HG03103 (cell line): Measurements from ENCODE around the gene CDK8.

Experiments used
- ATAC-seq: cut with Tn5 transposase; IDR thresholded peaks from one replicate; pipeline ENCODE4 v1.9.1; 2021; ENCODE audit warnings: low read depth; ENCODE audit not compliant: unreplicated experiment

Gene CDK8

GRCh38 chr13:26253787-26254582 lies at the start of gene CDK8:
Gene CDK8 (plus strand): TSS chr13:26254129. CDS start chr13:26254642, 513 bp downstream.
- peak; percentile 69 for ATAC-seq

- no peak for ATAC-seq
Observed at GRCh38 chr13:26208287-26208686, 45.6 kb upstream of the CDK8 start.

- no peak for ATAC-seq
Observed at GRCh38 chr13:26213345-26213744, 40.6 kb upstream of the CDK8 start.

GRCh38 chr13:26213982-26214381 lies 39.9 kb upstream of the CDK8 start:
- no peak for ATAC-seq

- ATAC-seq, result no peak
Observed at GRCh38 chr13:26216042-26216441, 37.9 kb upstream of the CDK8 start.

- no peak for ATAC-seq
Observed at GRCh38 chr13:26219726-26220125, 34.2 kb upstream of the CDK8 start.

GRCh38 chr13:26220575-26220974 lies 33.4 kb upstream of the CDK8 start:
- no peak for ATAC-seq

GRCh38 chr13:26221399-26221720 lies 32.6 kb upstream of the CDK8 start:
- peak; percentile 20 for ATAC-seq

GRCh38 chr13:26221721-26222519 lies 32.0 kb upstream of the CDK8 start, which contains the start of gene RNF6:
Gene RNF6 (minus strand): TSS chr13:26222314. CDS start chr13:26219649, 2,665 bp downstream.
- ATAC-seq, result peak; percentile 93

- peak; percentile 38 for ATAC-seq
Observed at GRCh38 chr13:26222520-26223046, 31.3 kb upstream of the CDK8 start.

- ATAC-seq, result no peak
Observed at GRCh38 chr13:26225896-26226617, 27.9 kb upstream of the CDK8 start.

GRCh38 chr13:26227166-26227971 lies 26.6 kb upstream of the CDK8 start:
- no peak for ATAC-seq

- ATAC-seq, result no peak
Observed at GRCh38 chr13:26228096-26228495, 25.8 kb upstream of the CDK8 start.

GRCh38 chr13:26229080-26229615 lies 24.8 kb upstream of the CDK8 start:
- no peak for ATAC-seq

- ATAC-seq, result no peak
Observed at GRCh38 chr13:26230703-26231102, 23.2 kb upstream of the CDK8 start.

- no peak for ATAC-seq
Observed at GRCh38 chr13:26236296-26236695, 17.6 kb upstream of the CDK8 start.

- ATAC-seq, result no peak
Observed at GRCh38 chr13:26246154-26246553, 7.8 kb upstream of the CDK8 start.

- no peak for ATAC-seq
Observed at GRCh38 chr13:26247011-26247410, 6.9 kb upstream of the CDK8 start.

GRCh38 chr13:26247608-26248007 lies 6.3 kb upstream of the CDK8 start:
- ATAC-seq, result no peak

GRCh38 chr13:26249551-26249950 lies 4.4 kb upstream of the CDK8 start:
- no peak for ATAC-seq
